HEK293 (cell line): ENCODE data around the gene RNF44.

Experiments
- CTCF ChIA-PET: fragments of 350-600 bp; formaldehyde crosslinking; extraction: SDS; loops from one replicate; lab custom pipeline; 2021; ENCODE audit warnings: antibody characterized with exemption; lab: Yijun Ruan, JAX
- POLR2A ChIA-PET: fragments of 300-600 bp; formaldehyde crosslinking; extraction: SDS; loops from one replicate; lab custom pipeline; 2020; ENCODE audit warnings: antibody characterized with exemption, inconsistent platforms; lab: Yijun Ruan, JAX
- H3K27ac ChIP-seq: fragments of 200-500 bp; sonication (Bioruptor generic); 2 replicates; pipeline ENCODE4 v1.5.1; 2014; ENCODE audit warnings: low read depth, low read length, control low read depth, inconsistent platforms; ENCODE audit errors: extremely low read depth
- H3K36me3 ChIP-seq, 2 experiments: fragments of 200-500 bp in 1 of 2; sonication (Bioruptor generic) in 1 of 2; 1 replicate in 1 of 2; 2 replicates in 1 of 2; pipeline ENCODE4 v1.5.1; 2014 to 2017; ENCODE audit warnings: inconsistent platforms in 2 of 2, low read length in 2 of 2; ENCODE audit not compliant: control insufficient read depth in 2 of 2, insufficient read depth in 1 of 2
- H3K4me1 ChIP-seq: fragments of 200-500 bp; sonication (Bioruptor generic); 2 replicates; pipeline ENCODE4 v1.5.1; 2014; ENCODE audit warnings: mild to moderate bottlenecking, low read length, inconsistent platforms; ENCODE audit not compliant: control insufficient read depth, insufficient read depth
- H3K4me3 ChIP-seq: 2 replicates; pipeline ENCODE4 v1.5.1; 2011; ENCODE audit warnings: low read depth, mild to moderate bottlenecking, control low read depth, low read length, moderate library complexity
- H3K9me3 ChIP-seq: fragments of 200-500 bp; sonication (Bioruptor generic); 2 replicates; pipeline ENCODE4 v1.5.1; 2014; ENCODE audit warnings: low read depth, low read length, inconsistent platforms; ENCODE audit not compliant: control insufficient read depth, insufficient read depth
- HOXA7 ChIP-seq: sonication (generic); formaldehyde crosslinking; IDR thresholded peaks from 2 replicates; pipeline ENCODE4 v1.8.1; 2022; ENCODE audit warnings: missing genetic modification reagents, borderline replicate concordance
- MEIS1 ChIP-seq: sonication (generic); formaldehyde crosslinking; IDR thresholded peaks from 2 replicates; pipeline ENCODE4 v1.8.1; 2022; ENCODE audit warnings: missing genetic modification reagents, mild to moderate bottlenecking, borderline replicate concordance
- REPIN1 ChIP-seq: fragments of 450-650 bp; formaldehyde crosslinking; IDR thresholded peaks from 2 replicates; pipeline ENCODE4 v1.5.1; 2017; ENCODE audit warnings: missing biosample characterization, missing genetic modification characterization, low read depth
- SP2 ChIP-seq: fragments of 450-650 bp; formaldehyde crosslinking; IDR thresholded peaks from 2 replicates; pipeline ENCODE4 v1.5.1; 2016; ENCODE audit warnings: missing biosample characterization, missing genetic modification characterization
- SP3 ChIP-seq: fragments of 450-650 bp; formaldehyde crosslinking; IDR thresholded peaks from 2 replicates; pipeline ENCODE4 v1.5.1; 2016; ENCODE audit warnings: missing biosample characterization, missing genetic modification characterization
- WT1 ChIP-seq: fragments of 450-650 bp; formaldehyde crosslinking; IDR thresholded peaks from 2 replicates; pipeline ENCODE4 v1.5.1; 2016; ENCODE audit warnings: missing biosample characterization, missing genetic modification characterization
- ZFHX2 ChIP-seq: fragments of 450-650 bp; formaldehyde crosslinking; conservative IDR thresholded peaks from 2 replicates; pipeline ENCODE4 v1.5.1; 2016; ENCODE audit warnings: missing biosample characterization, missing genetic modification characterization
- ZNF133 ChIP-seq: fragments of 450-650 bp; formaldehyde crosslinking; IDR thresholded peaks from 2 replicates; pipeline ENCODE4 v1.5.1; 2016; ENCODE audit warnings: missing biosample characterization, missing genetic modification characterization
- ZNF174 ChIP-seq: fragments of 450-650 bp; formaldehyde crosslinking; IDR thresholded peaks from 2 replicates; pipeline ENCODE4 v1.5.0; 2017; ENCODE audit warnings: missing biosample characterization, mild to moderate bottlenecking, missing genetic modification characterization
- ZNF175 ChIP-seq: fragments of 450-650 bp; formaldehyde crosslinking; IDR thresholded peaks from 2 replicates; pipeline ENCODE4 v1.5.1; 2016; ENCODE audit warnings: missing biosample characterization, missing genetic modification characterization
- ZNF211 ChIP-seq: fragments of 450-650 bp; formaldehyde crosslinking; IDR thresholded peaks from 2 replicates; pipeline ENCODE4 v1.5.1; 2016; ENCODE audit warnings: low read depth, missing biosample characterization, missing genetic modification characterization
- ZNF302 ChIP-seq: fragments of 450-650 bp; formaldehyde crosslinking; IDR thresholded peaks from 2 replicates; pipeline ENCODE4 v1.5.1; 2016; ENCODE audit warnings: missing biosample characterization, missing genetic modification characterization, low read depth
- ZNF311 ChIP-seq: fragments of 450-650 bp; formaldehyde crosslinking; IDR thresholded peaks from 2 replicates; pipeline ENCODE4 v1.5.1; 2017; ENCODE audit warnings: missing biosample characterization, missing genetic modification characterization, borderline replicate concordance
- ZNF501 ChIP-seq: fragments of 450-650 bp; formaldehyde crosslinking; IDR thresholded peaks from 2 replicates; pipeline ENCODE4 v1.5.1; 2016; ENCODE audit warnings: missing biosample characterization, missing genetic modification characterization
- ZNF561 ChIP-seq: fragments of 450-650 bp; IDR thresholded peaks from 2 replicates; pipeline ENCODE4 v1.5.1; 2018; ENCODE audit warnings: missing biosample characterization, missing genetic modification characterization, borderline replicate concordance
- ZNF600 ChIP-seq: fragments of 450-650 bp; formaldehyde crosslinking; IDR thresholded peaks from 2 replicates; pipeline ENCODE4 v1.5.1; 2016; ENCODE audit warnings: missing biosample characterization, missing genetic modification characterization
- ZNF670 ChIP-seq: fragments of 450-650 bp; formaldehyde crosslinking; IDR thresholded peaks from 2 replicates; pipeline ENCODE4 v1.5.1; 2016; ENCODE audit warnings: missing biosample characterization, missing genetic modification characterization, low read depth
- ZNF830 ChIP-seq: fragments of 450-650 bp; IDR thresholded peaks from 2 replicates; pipeline ENCODE4 v1.5.0; 2018; ENCODE audit warnings: missing biosample characterization, missing genetic modification characterization, low read depth, mild to moderate bottlenecking, moderate library complexity
- ZSCAN30 ChIP-seq: fragments of 450-650 bp; IDR thresholded peaks from 2 replicates; pipeline ENCODE4 v1.5.1; 2018; ENCODE audit warnings: missing biosample characterization, mild to moderate bottlenecking, missing genetic modification characterization, moderate library complexity
- TF ChIP-seq, protein P1 (sequence below): fragments of 450-650 bp; formaldehyde crosslinking; IDR thresholded peaks from 2 replicates; pipeline ENCODE4 v1.5.1; 2016; ENCODE audit warnings: missing biosample characterization, missing genetic modification characterization
- TF ChIP-seq, protein P2 (sequence below): fragments of 450-650 bp; formaldehyde crosslinking; IDR thresholded peaks from 2 replicates; pipeline ENCODE4 v1.5.1; 2017; ENCODE audit warnings: missing biosample characterization, missing genetic modification characterization
- TF ChIP-seq, protein P3 (sequence below): fragments of 450-650 bp; formaldehyde crosslinking; conservative IDR thresholded peaks from 2 replicates; pipeline ENCODE4 v1.5.1; 2016; ENCODE audit warnings: low read depth, missing biosample characterization, missing genetic modification characterization

Gene RNF44

DNA sequence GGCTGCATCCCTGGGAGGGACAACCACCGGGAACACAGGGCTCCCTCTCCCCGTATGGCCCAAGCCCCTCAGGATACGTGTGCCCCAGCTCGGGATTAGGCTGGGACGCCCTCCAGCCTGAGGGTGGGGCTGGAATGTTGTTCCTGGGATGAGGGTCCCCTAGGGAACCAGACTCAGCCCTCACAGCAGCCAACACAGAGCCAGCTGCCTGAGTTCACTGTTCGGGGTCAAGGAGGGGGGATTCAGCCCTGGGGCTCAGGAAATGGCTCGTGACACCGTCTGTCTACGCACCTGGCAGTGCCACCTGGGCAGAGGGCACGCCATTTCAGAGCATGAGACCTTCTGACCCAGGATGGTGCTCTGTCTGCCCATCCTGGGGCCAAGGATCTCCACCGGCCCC, 8.9 kb downstream of the RNF44 start:
- CTCF ChIA-PET, result no interaction called here
- TF ChIP-seq, protein P1, sequence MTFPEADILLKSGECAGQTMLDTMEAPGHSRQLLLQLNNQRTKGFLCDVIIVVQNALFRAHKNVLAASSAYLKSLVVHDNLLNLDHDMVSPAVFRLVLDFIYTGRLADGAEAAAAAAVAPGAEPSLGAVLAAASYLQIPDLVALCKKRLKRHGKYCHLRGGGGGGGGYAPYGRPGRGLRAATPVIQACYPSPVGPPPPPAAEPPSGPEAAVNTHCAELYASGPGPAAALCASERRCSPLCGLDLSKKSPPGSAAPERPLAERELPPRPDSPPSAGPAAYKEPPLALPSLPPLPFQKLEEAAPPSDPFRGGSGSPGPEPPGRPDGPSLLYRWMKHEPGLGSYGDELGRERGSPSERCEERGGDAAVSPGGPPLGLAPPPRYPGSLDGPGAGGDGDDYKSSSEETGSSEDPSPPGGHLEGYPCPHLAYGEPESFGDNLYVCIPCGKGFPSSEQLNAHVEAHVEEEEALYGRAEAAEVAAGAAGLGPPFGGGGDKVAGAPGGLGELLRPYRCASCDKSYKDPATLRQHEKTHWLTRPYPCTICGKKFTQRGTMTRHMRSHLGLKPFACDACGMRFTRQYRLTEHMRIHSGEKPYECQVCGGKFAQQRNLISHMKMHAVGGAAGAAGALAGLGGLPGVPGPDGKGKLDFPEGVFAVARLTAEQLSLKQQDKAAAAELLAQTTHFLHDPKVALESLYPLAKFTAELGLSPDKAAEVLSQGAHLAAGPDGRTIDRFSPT, result 0 out of 2 replicates have a peak, but pooled peaks have one; percentile 32
- no peak for TF ChIP-seq ZNF830 (tag by site-specific recombination)
- H3K27ac ChIP-seq, result no peak overlapping the region
- POLR2A ChIA-PET, result no interaction called here
- no peak overlapping the region for H3K4me3 ChIP-seq
- H3K4me1 ChIP-seq, result 0 out of 2 replicates have a peak, but pooled peaks cover under 1% of the 10 kb centered on the region
- H3K36me3 ChIP-seq, result peaks cover 0 to 41% of the 10 kb centered on the region in 2 experiments; a peak in 2 of 3 replicates
- H3K9me3 ChIP-seq, result no peaks in the 10 kb centered on the region

DNA sequence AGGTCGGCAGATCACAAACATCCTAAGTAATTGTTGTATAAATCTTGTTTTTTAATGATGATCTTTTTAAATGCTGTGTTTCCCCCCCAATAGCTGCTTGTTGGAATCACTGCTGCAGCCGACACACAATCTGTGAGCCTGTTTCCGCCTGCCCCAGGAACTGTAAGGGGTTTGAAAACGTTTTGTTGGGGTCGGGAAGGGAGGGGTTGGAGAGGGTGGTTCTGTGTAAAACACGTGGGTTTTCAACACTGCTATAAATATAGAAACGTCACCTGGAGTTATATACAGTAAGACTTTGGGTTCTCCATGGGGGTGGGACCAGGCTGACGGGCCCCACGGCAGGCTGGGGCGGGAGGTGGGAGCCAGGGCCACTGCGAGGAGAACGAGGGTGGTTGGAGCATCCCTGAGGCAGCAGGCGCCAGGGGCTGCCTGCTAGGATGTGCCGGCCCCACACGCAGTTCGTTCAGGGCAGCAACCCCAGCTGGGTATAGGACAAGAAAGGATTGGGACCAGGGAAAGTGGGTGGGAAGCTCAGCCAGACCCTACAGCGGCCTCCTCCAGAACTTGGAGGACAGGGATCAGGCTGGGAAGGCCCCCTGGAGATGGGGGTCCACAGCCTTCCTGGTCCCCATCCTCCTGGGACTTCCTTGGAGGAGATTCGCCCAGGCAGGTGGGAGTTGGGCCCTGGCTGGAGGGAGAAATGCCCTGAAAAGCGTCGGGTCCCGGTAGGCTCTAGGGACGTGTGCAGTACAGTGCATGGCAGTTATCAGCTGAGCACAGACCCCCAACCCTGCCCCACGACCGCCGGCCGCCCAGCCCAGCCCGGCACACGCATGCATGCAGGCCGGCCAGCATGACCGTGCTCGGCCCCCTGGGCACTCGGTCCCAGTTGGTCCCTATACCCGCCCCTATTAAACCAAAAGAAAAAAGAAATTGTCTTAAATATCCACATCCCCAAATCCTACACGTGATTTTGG, 9.7 kb downstream of the RNF44 start:
- ChIA-PET CTCF (no interaction called here), POLR2A (no interaction called here)
- Histone ChIP-seq H3K4me3 (no peak overlapping the region), H3K36me3 (peaks cover 0 to 41% of the 10 kb centered on the region in 2 experiments; a peak in 2 of 3 replicates), H3K9me3 (no peaks in the 10 kb centered on the region), H3K4me1 (no peaks in the 10 kb centered on the region), H3K27ac (no peak overlapping the region)
- TF ChIP-seq ZFHX2 (tag by site-specific recombination) (0 out of 2 replicates have a peak, but pooled peaks have one; percentile 9), ZNF561 (tag by site-specific recombination) (no peak)

DNA sequence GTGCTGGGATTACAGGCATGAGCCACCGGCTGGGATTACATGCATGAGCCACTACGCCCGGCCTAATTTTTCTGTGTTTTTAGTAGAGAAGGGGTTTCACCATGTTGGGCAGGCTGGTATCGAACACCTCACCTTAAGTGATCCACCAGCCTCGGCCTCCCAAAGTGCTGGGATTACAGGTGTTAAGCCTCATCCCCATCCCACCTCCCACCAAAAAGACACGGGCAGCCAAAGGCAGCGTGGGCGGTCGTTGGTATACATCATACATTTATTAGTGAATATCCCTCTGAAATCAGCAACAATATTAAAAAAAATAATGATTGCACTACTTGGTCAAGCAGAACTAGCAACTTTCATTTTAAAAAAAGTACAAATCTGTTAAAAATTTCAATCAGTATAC, 10.7 kb downstream of the RNF44 start:
- no peak for TF ChIP-seq ZNF302
- TF ChIP-seq ZNF600, result no peak
- TF ChIP-seq SP3 (tag by site-specific recombination), result no peak
- TF ChIP-seq ZNF501 (tag by site-specific recombination), result no peak
- TF ChIP-seq ZNF133 (tag by site-specific recombination), result no peak
- no peak for TF ChIP-seq ZNF311 (tag by site-specific recombination)
- TF ChIP-seq ZNF670 (tag by site-specific recombination), result no peak
- TF ChIP-seq ZSCAN30 (tag by site-specific recombination), result no peak
- TF ChIP-seq, protein P2, sequence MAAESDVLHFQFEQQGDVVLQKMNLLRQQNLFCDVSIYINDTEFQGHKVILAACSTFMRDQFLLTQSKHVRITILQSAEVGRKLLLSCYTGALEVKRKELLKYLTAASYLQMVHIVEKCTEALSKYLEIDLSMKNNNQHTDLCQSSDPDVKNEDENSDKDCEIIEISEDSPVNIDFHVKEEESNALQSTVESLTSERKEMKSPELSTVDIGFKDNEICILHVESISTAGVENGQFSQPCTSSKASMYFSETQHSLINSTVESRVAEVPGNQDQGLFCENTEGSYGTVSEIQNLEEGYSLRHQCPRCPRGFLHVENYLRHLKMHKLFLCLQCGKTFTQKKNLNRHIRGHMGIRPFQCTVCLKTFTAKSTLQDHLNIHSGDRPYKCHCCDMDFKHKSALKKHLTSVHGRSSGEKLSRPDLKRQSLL (tag by site-specific recombination), result no peak
- no peak for TF ChIP-seq REPIN1 (tag by site-specific recombination)
- TF ChIP-seq ZNF211 (tag by site-specific recombination), result no peak
- no peak for TF ChIP-seq ZNF175
- no peak for TF ChIP-seq ZNF174 (tag by site-specific recombination)
- TF ChIP-seq SP2 (tag by site-specific recombination), result no peak
- TF ChIP-seq HOXA7 (CRISPR knock-in tag), result no peak
- TF ChIP-seq, protein P3, sequence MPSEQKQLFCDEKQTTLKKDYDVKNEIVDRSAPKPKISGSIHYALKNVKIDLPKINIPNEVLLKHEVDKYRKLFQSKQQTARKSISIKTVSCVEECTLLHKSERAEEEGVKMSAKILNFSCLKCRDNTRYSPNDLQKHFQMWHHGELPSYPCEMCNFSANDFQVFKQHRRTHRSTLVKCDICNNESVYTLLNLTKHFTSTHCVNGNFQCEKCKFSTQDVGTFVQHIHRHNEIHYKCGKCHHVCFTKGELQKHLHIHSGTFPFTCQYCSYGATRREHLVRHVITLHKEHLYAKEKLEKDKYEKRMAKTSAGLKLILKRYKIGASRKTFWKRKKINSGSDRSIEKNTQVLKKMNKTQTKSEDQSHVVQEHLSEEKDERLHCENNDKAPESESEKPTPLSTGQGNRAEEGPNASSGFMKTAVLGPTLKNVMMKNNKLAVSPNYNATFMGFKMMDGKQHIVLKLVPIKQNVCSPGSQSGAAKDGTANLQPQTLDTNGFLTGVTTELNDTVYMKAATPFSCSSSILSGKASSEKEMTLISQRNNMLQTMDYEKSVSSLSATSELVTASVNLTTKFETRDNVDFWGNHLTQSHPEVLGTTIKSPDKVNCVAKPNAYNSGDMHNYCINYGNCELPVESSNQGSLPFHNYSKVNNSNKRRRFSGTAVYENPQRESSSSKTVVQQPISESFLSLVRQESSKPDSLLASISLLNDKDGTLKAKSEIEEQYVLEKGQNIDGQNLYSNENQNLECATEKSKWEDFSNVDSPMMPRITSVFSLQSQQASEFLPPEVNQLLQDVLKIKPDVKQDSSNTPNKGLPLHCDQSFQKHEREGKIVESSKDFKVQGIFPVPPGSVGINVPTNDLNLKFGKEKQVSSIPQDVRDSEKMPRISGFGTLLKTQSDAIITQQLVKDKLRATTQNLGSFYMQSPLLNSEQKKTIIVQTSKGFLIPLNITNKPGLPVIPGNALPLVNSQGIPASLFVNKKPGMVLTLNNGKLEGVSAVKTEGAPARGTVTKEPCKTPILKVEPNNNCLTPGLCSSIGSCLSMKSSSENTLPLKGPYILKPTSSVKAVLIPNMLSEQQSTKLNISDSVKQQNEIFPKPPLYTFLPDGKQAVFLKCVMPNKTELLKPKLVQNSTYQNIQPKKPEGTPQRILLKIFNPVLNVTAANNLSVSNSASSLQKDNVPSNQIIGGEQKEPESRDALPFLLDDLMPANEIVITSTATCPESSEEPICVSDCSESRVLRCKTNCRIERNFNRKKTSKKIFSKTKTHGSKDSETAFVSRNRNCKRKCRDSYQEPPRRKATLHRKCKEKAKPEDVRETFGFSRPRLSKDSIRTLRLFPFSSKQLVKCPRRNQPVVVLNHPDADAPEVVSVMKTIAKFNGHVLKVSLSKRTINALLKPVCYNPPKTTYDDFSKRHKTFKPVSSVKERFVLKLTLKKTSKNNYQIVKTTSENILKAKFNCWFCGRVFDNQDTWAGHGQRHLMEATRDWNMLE (tag by site-specific recombination), result no peak
- no peak for TF ChIP-seq WT1 (tag by site-specific recombination)
- TF ChIP-seq MEIS1 (CRISPR knock-in tag), result no peak
- POLR2A ChIA-PET, result no interaction called here
- no peaks in the 10 kb centered on the region for H3K4me1 ChIP-seq
- CTCF ChIA-PET, result no interaction called here
- no peak overlapping the region for H3K4me3 ChIP-seq
- H3K9me3 ChIP-seq, result no peaks in the 10 kb centered on the region
- H3K27ac ChIP-seq, result no peak overlapping the region
- peaks cover 0 to 36% of the 10 kb centered on the region in 2 experiments; a peak in 2 of 3 replicates for H3K36me3 ChIP-seq
